Astrocyte (in vitro differentiated cells and primary cell): Measurements from ENCODE around the gene DPF3. TPM values are rescaled to one million over a fixed set of nuclear protein-coding genes. Genes with fewer than 3 reads are reported as not detected.

Source experiments
- DNase-seq: peaks from one replicate; pipeline ENCODE4 v3.0.0-alpha.2; 2010; ENCODE audit warnings: low read depth
- FAIRE-seq: peaks from 2 replicates; lab custom pipeline; 2011; peaks lifted over from hg19 to GRCh38; lab: Jason Lieb, UNC
- H2AFZ ChIP-seq: 2 replicates; pipeline ENCODE4 v1.6.0; 2012; ENCODE audit warnings: low read depth, low read length, inconsistent platforms
- H3K27ac ChIP-seq: 2 replicates; pipeline ENCODE4 v1.5.1; 2011; ENCODE audit warnings: low read depth, low read length, inconsistent platforms
- H3K27me3 ChIP-seq: 2 replicates; pipeline ENCODE4 v1.6.0; 2011; ENCODE audit warnings: low read length, inconsistent platforms; ENCODE audit not compliant: insufficient read depth
- H3K36me3 ChIP-seq: 2 replicates; pipeline ENCODE4 v1.5.1; 2011; ENCODE audit warnings: low read length, inconsistent platforms; ENCODE audit not compliant: insufficient read depth
- H3K4me1 ChIP-seq: 2 replicates; pipeline ENCODE4 v1.5.1; 2011; ENCODE audit warnings: low read length, inconsistent platforms; ENCODE audit not compliant: insufficient read depth
- H3K4me2 ChIP-seq: 2 replicates; pipeline ENCODE4 v1.6.0; 2012; ENCODE audit warnings: low read length, inconsistent platforms
- H3K4me3 ChIP-seq: 2 replicates; pipeline ENCODE4 v1.5.1; 2011; ENCODE audit warnings: low read depth, mild to moderate bottlenecking, low read length, inconsistent platforms; ENCODE audit not compliant: insufficient read depth
- H3K79me2 ChIP-seq: 2 replicates; pipeline ENCODE4 v1.6.0; 2012; ENCODE audit warnings: mild to moderate bottlenecking, low read length, inconsistent platforms; ENCODE audit not compliant: insufficient read depth
- H3K9ac ChIP-seq: 2 replicates; pipeline ENCODE4 v1.6.0; 2012; ENCODE audit warnings: mild to moderate bottlenecking, low read length, inconsistent platforms
- H3K9me3 ChIP-seq: 2 replicates; pipeline ENCODE4 v1.5.1; 2012; ENCODE audit warnings: low read depth, mild to moderate bottlenecking, low read length, inconsistent platforms; ENCODE audit not compliant: insufficient read depth
- H4K20me1 ChIP-seq: 2 replicates; pipeline ENCODE4 v1.6.0; 2012; ENCODE audit warnings: low read length, inconsistent platforms; ENCODE audit not compliant: insufficient read depth
- H3K27ac Mint-ChIP-seq: one replicate; pipeline ENCODE4 v1.8.0; 2021; ENCODE audit warnings: mild to moderate bottlenecking, mixed read lengths; ENCODE audit not compliant: unreplicated experiment
- H3K27me3 Mint-ChIP-seq: one replicate; pipeline ENCODE4 v1.8.0; 2021; ENCODE audit warnings: low read depth, mixed read lengths; ENCODE audit not compliant: unreplicated experiment
- H3K36me3 Mint-ChIP-seq: one replicate; pipeline ENCODE4 v1.8.0; 2021; ENCODE audit warnings: low read depth, mixed read lengths; ENCODE audit not compliant: unreplicated experiment
- H3K4me1 Mint-ChIP-seq: one replicate; pipeline ENCODE4 v1.8.0; 2021; ENCODE audit warnings: low read depth, mixed read lengths; ENCODE audit not compliant: unreplicated experiment
- H3K4me3 Mint-ChIP-seq: one replicate; pipeline ENCODE4 v1.8.0; 2021; ENCODE audit warnings: mild to moderate bottlenecking, moderate library complexity, mixed read lengths; ENCODE audit not compliant: unreplicated experiment
- H3K9me3 Mint-ChIP-seq: one replicate; pipeline ENCODE4 v1.8.0; 2021; ENCODE audit warnings: mild to moderate bottlenecking, mixed read lengths; ENCODE audit not compliant: unreplicated experiment
- CTCF ChIP-seq: IDR thresholded peaks from 2 replicates; pipeline ENCODE4 v1.5.1; 2011; ENCODE audit warnings: low read depth, mild to moderate bottlenecking, inconsistent platforms, low read length, moderate library complexity; ENCODE audit not compliant: insufficient read depth
- EZH2 ChIP-seq: IDR thresholded peaks from 2 replicates; pipeline ENCODE4 v1.6.1; 2012; ENCODE audit warnings: mild to moderate bottlenecking, low read length, inconsistent platforms; ENCODE audit not compliant: insufficient read depth
- total RNA-seq: library from RNA; stranded (reverse); gene quantifications from 2 replicates; pipeline ENCODE4 v1.2.1, GENCODE V29; 2021

The DPF3 gene
- total RNA-seq, 1 donor from 2014 or later = 2.4 TPM

GRCh38 chr14:72651714-72652113 lies 242.2 kb downstream of the DPF3 start:
- Mint-ChIP-seq H3K27ac (no peak overlapping the region), H3K9me3 (no peaks in the 10 kb centered on the region), H3K36me3 (no peaks in the 10 kb centered on the region), H3K4me3 (no peak overlapping the region), H3K4me1 (peaks cover 9% of the 10 kb centered on the region), H3K27me3 (no peaks in the 10 kb centered on the region)
- TF ChIP-seq EZH2 (no peak), CTCF (no peak)
- H3K27me3 ChIP-seq = no peaks in the 10 kb centered on the region
- peak overlapping the region; percentile 55 for H3K4me2 ChIP-seq
- H3K79me2 ChIP-seq = no peaks in the 10 kb centered on the region
- no peaks in the 10 kb centered on the region for H4K20me1 ChIP-seq
- H2AFZ ChIP-seq = peak overlapping the region; percentile 20
- FAIRE-seq (no peak), DNase-seq (no peak)
- H3K36me3 ChIP-seq = no peaks in the 10 kb centered on the region
- no peak overlapping the region for H3K4me3 ChIP-seq
- H3K27ac ChIP-seq = peak overlapping the region; percentile 81
- H3K4me1 ChIP-seq = peaks cover 46% of the 10 kb centered on the region
- H3K9ac ChIP-seq = peak overlapping the region; percentile 65
- no peaks in the 10 kb centered on the region for H3K9me3 ChIP-seq

- H3K4me3 ChIP-seq = no peak overlapping the region
- H3K4me1 Mint-ChIP-seq = peaks cover 10% of the 10 kb centered on the region
- H2AFZ ChIP-seq = no peak overlapping the region
- H3K9me3 ChIP-seq = no peaks in the 10 kb centered on the region
- H3K9ac ChIP-seq = peak overlapping the region; percentile 65
- H3K36me3 ChIP-seq = no peaks in the 10 kb centered on the region
- H3K79me2 ChIP-seq = no peaks in the 10 kb centered on the region
- H3K9me3 Mint-ChIP-seq = no peaks in the 10 kb centered on the region
- no peak overlapping the region for H3K4me3 Mint-ChIP-seq
- no peak overlapping the region for H3K27ac Mint-ChIP-seq
- no peaks in the 10 kb centered on the region for H3K27me3 Mint-ChIP-seq
- TF ChIP-seq EZH2 (no peak), CTCF (no peak)
- H4K20me1 ChIP-seq = no peaks in the 10 kb centered on the region
- peak overlapping the region; percentile 55 for H3K4me2 ChIP-seq
- DNase-seq (peak; percentile 51), FAIRE-seq (no peak)
- peaks cover 52% of the 10 kb centered on the region for H3K4me1 ChIP-seq
- H3K27ac ChIP-seq = peak overlapping the region; percentile 81
- H3K27me3 ChIP-seq = no peaks in the 10 kb centered on the region
- H3K36me3 Mint-ChIP-seq = no peaks in the 10 kb centered on the region
Measured at GRCh38 chr14:72651081-72651480, 242.8 kb downstream of the DPF3 start.

GRCh38 chr14:72649603-72650227 lies 244.2 kb downstream of the DPF3 start:
- Histone ChIP-seq H4K20me1 (no peaks in the 10 kb centered on the region), H3K27ac (peak overlapping the region; percentile 81), H3K79me2 (no peaks in the 10 kb centered on the region), H3K4me1 (peaks cover 52% of the 10 kb centered on the region), H3K9ac (no peak overlapping the region), H3K9me3 (no peaks in the 10 kb centered on the region), H2AFZ (no peak overlapping the region), H3K4me3 (no peak overlapping the region), H3K27me3 (no peaks in the 10 kb centered on the region), H3K36me3 (no peaks in the 10 kb centered on the region), H3K4me2 (no peak overlapping the region)
- Mint-ChIP-seq H3K27me3 (no peaks in the 10 kb centered on the region), H3K4me3 (no peak overlapping the region), H3K4me1 (peaks cover 17% of the 10 kb centered on the region), H3K9me3 (no peaks in the 10 kb centered on the region), H3K27ac (no peak overlapping the region), H3K36me3 (no peaks in the 10 kb centered on the region)
- TF ChIP-seq CTCF = no peak
- no peak for TF ChIP-seq EZH2
- FAIRE-seq = no peak
- no peak for DNase-seq
